Measurements from ENCODE around the gene ABCD1. TPM values are rescaled to one million over a fixed set of nuclear protein-coding genes. Genes with fewer than 3 reads are reported as not detected.
"Not testable (repeated sequence)": the region's sequence is repeated elsewhere in the genome, so short reads cannot be mapped to it uniquely, and the experiment has no call there.

ABCD1 gene
- total RNA-seq, 1 donor from 2014 or later, result 3.7 TPM

GRCh38 chrX:153706799-153707198, 17.9 kb upstream of the ABCD1 start:
- FAIRE-seq (no peak), DNase-seq (ENCODE audit: low spot score in 2 of 2) (no peak)

- DNase-seq (ENCODE audit: low spot score in 2 of 2) (no peak), FAIRE-seq (no peak)
Measured at GRCh38 chrX:153707406-153707805, 17.2 kb upstream of the ABCD1 start.

- DNase-seq (ENCODE audit: low spot score in 2 of 2) (peak; percentile 58 to 62), FAIRE-seq (no peak)
Measured at GRCh38 chrX:153708415-153708814, 16.2 kb upstream of the ABCD1 start.

- FAIRE-seq, result no peak
Measured at GRCh38 chrX:153709726-153710674, 14.7 kb upstream of the ABCD1 start.

GRCh38 chrX:153714256-153714655, 10.4 kb upstream of the ABCD1 start:
- DNase-seq (ENCODE audit: low spot score in 2 of 2) (no peak), FAIRE-seq (no peak)

More at GRCh38 chrX:153709726-153710674, 14.7 kb upstream of the ABCD1 start:
- DNase-seq (ENCODE audit: low spot score in 2 of 2), result no peak

GRCh38 chrX:153717445-153717844, 7.2 kb upstream of the ABCD1 start:
- FAIRE-seq (no peak), DNase-seq (ENCODE audit: low spot score in 2 of 2) (no peak)

- no peak for DNase-seq (ENCODE audit: low spot score in 2 of 2)
- FAIRE-seq, result no peak
Measured at GRCh38 chrX:153719238-153719637, 5.4 kb upstream of the ABCD1 start.

GRCh38 chrX:153719701-153720100, 5.0 kb upstream of the ABCD1 start:
- FAIRE-seq (no peak), DNase-seq (ENCODE audit: low spot score in 2 of 2) (no peak)

GRCh38 chrX:153722704-153723350, 1.8 kb upstream of the ABCD1 start:
- no peak for FAIRE-seq
- DNase-seq (ENCODE audit: low spot score in 2 of 2), result no peak

GRCh38 chrX:153723351-153724251, 1.1 kb upstream of the ABCD1 start:
- no peak for DNase-seq (ENCODE audit: low spot score in 2 of 2)
- FAIRE-seq, result no peak

- FAIRE-seq, result no peak
- no peak for DNase-seq (ENCODE audit: low spot score in 2 of 2)
Measured at GRCh38 chrX:153725039-153725831, 579 bp downstream of the ABCD1 start.

- DNase-seq (ENCODE audit: low spot score in 2 of 2) (no peak), FAIRE-seq (no peak)
Measured at GRCh38 chrX:153725832-153726285, 1.2 kb downstream of the ABCD1 start.

GRCh38 chrX:153726286-153727122, 1.8 kb downstream of the ABCD1 start:
- peak; percentile 49 to 58 for DNase-seq (ENCODE audit: low spot score in 2 of 2)
- FAIRE-seq, result no peak

- DNase-seq (ENCODE audit: low spot score in 2 of 2), result peak; percentile 61 to 71
- FAIRE-seq, result no peak
Measured at GRCh38 chrX:153727123-153727931, 2.7 kb downstream of the ABCD1 start.

GRCh38 chrX:153728095-153728494, 3.4 kb downstream of the ABCD1 start:
- DNase-seq (ENCODE audit: low spot score in 2 of 2) (no peak), FAIRE-seq (no peak)

- FAIRE-seq (no peak), DNase-seq (ENCODE audit: low spot score in 2 of 2) (no peak)
Measured at GRCh38 chrX:153728951-153729631, 4.4 kb downstream of the ABCD1 start.

- not testable (repeated sequence) for FAIRE-seq
Measured at GRCh38 chrX:153730115-153730514, 5.5 kb downstream of the ABCD1 start.

More at GRCh38 chrX:153730115-153730514, 5.5 kb downstream of the ABCD1 start:
- DNase-seq (ENCODE audit: low spot score in 2 of 2), result not testable (repeated sequence)

Measured in frontal cortex (tissue), 4 donors.